22Rv1 (cell line): ENCODE results near the gene PIKFYVE.

ENCODE experiments used
- CTCF ChIP-seq: fragments of 450-650 bp; IDR thresholded peaks from 2 replicates; pipeline ENCODE4 v1.5.1; 2017; ENCODE audit warnings: mild to moderate bottlenecking
- ZFX ChIP-seq: fragments of 450-650 bp; IDR thresholded peaks from 2 replicates; pipeline ENCODE4 v1.6.1; 2017; ENCODE audit warnings: antibody characterized with exemption, borderline replicate concordance

GRCh38 chr2:208329485-208329884 is 63.4 kb downstream of the PIKFYVE start:
- TF ChIP-seq CTCF, result no peak
- no peak for TF ChIP-seq ZFX
